ENCODE results near the gene DUSP3. TPM values are rescaled to one million over a fixed set of nuclear protein-coding genes. Genes with fewer than 3 reads are reported as not detected.

The DUSP3 gene
- total and polyA plus RNA-seq, 10 of the 15 experiments (the other 5 are each of a cell fraction or from before 2014, with no cell fraction given) = 1.5 to 12.1 (median 3.8) TPM

DNA sequence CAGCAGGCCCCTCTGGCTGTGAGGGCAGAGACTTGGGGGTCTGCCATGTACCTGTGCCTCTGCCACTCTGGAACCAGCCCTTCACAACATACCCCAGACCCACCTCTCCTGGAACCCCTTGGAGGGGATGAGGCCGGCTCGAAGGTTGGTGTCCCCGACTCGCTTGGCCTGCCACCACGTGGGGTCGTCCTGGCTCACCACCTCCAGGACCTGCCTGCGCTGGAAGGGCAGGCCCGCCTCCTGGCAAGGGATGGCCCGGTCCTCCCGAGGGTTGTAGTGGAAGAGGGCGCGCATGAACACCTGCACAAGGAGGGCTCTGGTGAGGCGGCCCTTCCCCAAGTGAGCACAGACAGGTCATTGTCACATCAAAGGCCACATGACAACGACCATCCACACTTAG is 42.0 kb upstream of the DUSP3 start (continued):
- TF ChIP-seq, protein P1, sequence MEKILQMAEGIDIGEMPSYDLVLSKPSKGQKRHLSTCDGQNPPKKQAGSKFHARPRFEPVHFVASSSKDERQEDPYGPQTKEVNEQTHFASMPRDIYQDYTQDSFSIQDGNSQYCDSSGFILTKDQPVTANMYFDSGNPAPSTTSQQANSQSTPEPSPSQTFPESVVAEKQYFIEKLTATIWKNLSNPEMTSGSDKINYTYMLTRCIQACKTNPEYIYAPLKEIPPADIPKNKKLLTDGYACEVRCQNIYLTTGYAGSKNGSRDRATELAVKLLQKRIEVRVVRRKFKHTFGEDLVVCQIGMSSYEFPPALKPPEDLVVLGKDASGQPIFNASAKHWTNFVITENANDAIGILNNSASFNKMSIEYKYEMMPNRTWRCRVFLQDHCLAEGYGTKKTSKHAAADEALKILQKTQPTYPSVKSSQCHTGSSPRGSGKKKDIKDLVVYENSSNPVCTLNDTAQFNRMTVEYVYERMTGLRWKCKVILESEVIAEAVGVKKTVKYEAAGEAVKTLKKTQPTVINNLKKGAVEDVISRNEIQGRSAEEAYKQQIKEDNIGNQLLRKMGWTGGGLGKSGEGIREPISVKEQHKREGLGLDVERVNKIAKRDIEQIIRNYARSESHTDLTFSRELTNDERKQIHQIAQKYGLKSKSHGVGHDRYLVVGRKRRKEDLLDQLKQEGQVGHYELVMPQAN (conservative IDR thresholded peaks at IDR 0.05) = no peak
- TF ChIP-seq SREBF1 (IDR thresholded peaks at IDR 0.05; ENCODE audit: low read length) = no peak
- TF ChIP-seq BHLHE40 (IDR thresholded peaks at IDR 0.05; ENCODE audit: borderline replicate concordance in 1 of 2, low read depth in 2 of 2, low read length in 1 of 2) = no peak
- TF ChIP-seq TCF3 (IDR thresholded peaks at IDR 0.05; ENCODE audit: borderline replicate concordance, insufficient read depth, low read depth, low read length) = no peak
- TF ChIP-seq, protein P2, sequence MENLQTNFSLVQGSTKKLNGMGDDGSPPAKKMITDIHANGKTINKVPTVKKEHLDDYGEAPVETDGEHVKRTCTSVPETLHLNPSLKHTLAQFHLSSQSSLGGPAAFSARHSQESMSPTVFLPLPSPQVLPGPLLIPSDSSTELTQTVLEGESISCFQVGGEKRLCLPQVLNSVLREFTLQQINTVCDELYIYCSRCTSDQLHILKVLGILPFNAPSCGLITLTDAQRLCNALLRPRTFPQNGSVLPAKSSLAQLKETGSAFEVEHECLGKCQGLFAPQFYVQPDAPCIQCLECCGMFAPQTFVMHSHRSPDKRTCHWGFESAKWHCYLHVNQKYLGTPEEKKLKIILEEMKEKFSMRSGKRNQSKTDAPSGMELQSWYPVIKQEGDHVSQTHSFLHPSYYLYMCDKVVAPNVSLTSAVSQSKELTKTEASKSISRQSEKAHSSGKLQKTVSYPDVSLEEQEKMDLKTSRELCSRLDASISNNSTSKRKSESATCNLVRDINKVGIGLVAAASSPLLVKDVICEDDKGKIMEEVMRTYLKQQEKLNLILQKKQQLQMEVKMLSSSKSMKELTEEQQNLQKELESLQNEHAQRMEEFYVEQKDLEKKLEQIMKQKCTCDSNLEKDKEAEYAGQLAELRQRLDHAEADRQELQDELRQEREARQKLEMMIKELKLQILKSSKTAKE (IDR thresholded peaks at IDR 0.05; ENCODE audit: low read depth, poor library complexity, severe bottlenecking) = no peak
- TF ChIP-seq, protein P3, sequence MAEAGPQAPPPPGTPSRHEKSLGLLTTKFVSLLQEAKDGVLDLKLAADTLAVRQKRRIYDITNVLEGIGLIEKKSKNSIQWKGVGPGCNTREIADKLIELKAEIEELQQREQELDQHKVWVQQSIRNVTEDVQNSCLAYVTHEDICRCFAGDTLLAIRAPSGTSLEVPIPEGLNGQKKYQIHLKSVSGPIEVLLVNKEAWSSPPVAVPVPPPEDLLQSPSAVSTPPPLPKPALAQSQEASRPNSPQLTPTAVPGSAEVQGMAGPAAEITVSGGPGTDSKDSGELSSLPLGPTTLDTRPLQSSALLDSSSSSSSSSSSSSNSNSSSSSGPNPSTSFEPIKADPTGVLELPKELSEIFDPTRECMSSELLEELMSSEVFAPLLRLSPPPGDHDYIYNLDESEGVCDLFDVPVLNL (IDR thresholded peaks at IDR 0.05; ENCODE audit: low read depth, low read length) = no peak
- TF ChIP-seq, protein P4, sequence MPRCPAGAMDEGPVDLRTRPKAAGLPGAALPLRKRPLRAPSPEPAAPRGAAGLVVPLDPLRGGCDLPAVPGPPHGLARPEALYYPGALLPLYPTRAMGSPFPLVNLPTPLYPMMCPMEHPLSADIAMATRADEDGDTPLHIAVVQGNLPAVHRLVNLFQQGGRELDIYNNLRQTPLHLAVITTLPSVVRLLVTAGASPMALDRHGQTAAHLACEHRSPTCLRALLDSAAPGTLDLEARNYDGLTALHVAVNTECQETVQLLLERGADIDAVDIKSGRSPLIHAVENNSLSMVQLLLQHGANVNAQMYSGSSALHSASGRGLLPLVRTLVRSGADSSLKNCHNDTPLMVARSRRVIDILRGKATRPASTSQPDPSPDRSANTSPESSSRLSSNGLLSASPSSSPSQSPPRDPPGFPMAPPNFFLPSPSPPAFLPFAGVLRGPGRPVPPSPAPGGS (IDR thresholded peaks at IDR 0.05; ENCODE audit: borderline replicate concordance, insufficient read depth, low read depth, low read length, poor library complexity, severe bottlenecking) = no peak
